MM.1S (cell line): ENCODE results near the gene TRMU.

ENCODE experiments used
- DNase-seq: peaks from one replicate; pipeline ENCODE4 v3.0.0-alpha.2; 2015
- H2AFZ ChIP-seq: fragments of 300-600 bp; sonication (generic); 2 replicates; pipeline ENCODE4 v1.6.0; 2016; ENCODE audit warnings: antibody characterized with exemption, low read length
- H3F3A ChIP-seq: fragments of 300-600 bp; sonication (generic); 2 replicates; pipeline ENCODE4 v1.6.1; 2016; ENCODE audit warnings: mild to moderate bottlenecking, antibody characterized with exemption, low read length, moderate library complexity, mixed read lengths; ENCODE audit not compliant: insufficient read depth
- H3K27ac ChIP-seq: fragments of 300-600 bp; sonication (generic); 2 replicates; pipeline ENCODE4 v1.5.1; 2016; ENCODE audit warnings: mild to moderate bottlenecking, low read length
- H3K27me3 ChIP-seq: fragments of 300-600 bp; sonication (generic); replicated peaks from 2 replicates; pipeline ENCODE4 v1.6.0; 2016; ENCODE audit warnings: low read length; ENCODE audit not compliant: insufficient read depth
- H3K36me3 ChIP-seq: fragments of 300-600 bp; sonication (generic); replicated peaks from 2 replicates; pipeline ENCODE4 v1.6.1; 2016; ENCODE audit warnings: mild to moderate bottlenecking, low read length, mixed read lengths; ENCODE audit not compliant: insufficient read depth
- H3K4me1 ChIP-seq: fragments of 300-600 bp; sonication (generic); 2 replicates; pipeline ENCODE4 v1.6.1; 2016; ENCODE audit warnings: low read length, mixed read lengths
- H3K4me2 ChIP-seq: fragments of 300-600 bp; sonication (generic); 2 replicates; pipeline ENCODE4 v1.6.0; 2016; ENCODE audit warnings: low read depth, low read length
- H3K4me3 ChIP-seq: fragments of 300-600 bp; sonication (generic); 2 replicates; pipeline ENCODE4 v1.5.1; 2016; ENCODE audit warnings: low read length, mixed read lengths
- H3K79me2 ChIP-seq: fragments of 300-600 bp; sonication (generic); 2 replicates; pipeline ENCODE4 v1.6.1; 2016; ENCODE audit warnings: mixed run types, low read length, mixed read lengths
- H3K9ac ChIP-seq: fragments of 300-600 bp; sonication (generic); 2 replicates; pipeline ENCODE4 v1.6.1; 2016; ENCODE audit warnings: low read length, mixed read lengths
- H3K9me2 ChIP-seq: fragments of 300-600 bp; sonication (generic); replicated peaks from 2 replicates; pipeline ENCODE4 v1.6.1; 2016; ENCODE audit warnings: mild to moderate bottlenecking, low read length, mixed read lengths; ENCODE audit not compliant: insufficient read depth
- H3K9me3 ChIP-seq: fragments of 300-600 bp; sonication (generic); replicated peaks from 2 replicates; pipeline ENCODE4 v1.6.1; 2016; ENCODE audit warnings: mild to moderate bottlenecking, low read length, mixed read lengths; ENCODE audit not compliant: insufficient read depth
- H4K20me1 ChIP-seq: fragments of 300-600 bp; sonication (generic); 2 replicates; pipeline ENCODE4 v1.6.1; 2016; ENCODE audit warnings: mild to moderate bottlenecking, low read length, moderate library complexity, mixed read lengths; ENCODE audit not compliant: insufficient read depth
- EZH2 ChIP-seq: fragments of 300-600 bp; sonication (generic); optimal IDR thresholded peaks from 2 replicates; pipeline ENCODE3; 2017; ENCODE audit warnings: low read depth, mild to moderate bottlenecking, antibody characterized with exemption, low read length, mixed read lengths
- EZH2phosphoT487 ChIP-seq: fragments of 300-600 bp; sonication (generic); IDR thresholded peaks from 2 replicates; pipeline ENCODE4 v1.6.1; 2018; ENCODE audit warnings: antibody characterized with exemption, low read length
- TF ChIP-seq, protein P1 (sequence below): fragments of 300-600 bp; sonication (generic); IDR thresholded peaks from 2 replicates; pipeline ENCODE4 v1.5.1; 2016; ENCODE audit warnings: antibody characterized with exemption, low read length, mixed read lengths

The TRMU gene

DNA sequence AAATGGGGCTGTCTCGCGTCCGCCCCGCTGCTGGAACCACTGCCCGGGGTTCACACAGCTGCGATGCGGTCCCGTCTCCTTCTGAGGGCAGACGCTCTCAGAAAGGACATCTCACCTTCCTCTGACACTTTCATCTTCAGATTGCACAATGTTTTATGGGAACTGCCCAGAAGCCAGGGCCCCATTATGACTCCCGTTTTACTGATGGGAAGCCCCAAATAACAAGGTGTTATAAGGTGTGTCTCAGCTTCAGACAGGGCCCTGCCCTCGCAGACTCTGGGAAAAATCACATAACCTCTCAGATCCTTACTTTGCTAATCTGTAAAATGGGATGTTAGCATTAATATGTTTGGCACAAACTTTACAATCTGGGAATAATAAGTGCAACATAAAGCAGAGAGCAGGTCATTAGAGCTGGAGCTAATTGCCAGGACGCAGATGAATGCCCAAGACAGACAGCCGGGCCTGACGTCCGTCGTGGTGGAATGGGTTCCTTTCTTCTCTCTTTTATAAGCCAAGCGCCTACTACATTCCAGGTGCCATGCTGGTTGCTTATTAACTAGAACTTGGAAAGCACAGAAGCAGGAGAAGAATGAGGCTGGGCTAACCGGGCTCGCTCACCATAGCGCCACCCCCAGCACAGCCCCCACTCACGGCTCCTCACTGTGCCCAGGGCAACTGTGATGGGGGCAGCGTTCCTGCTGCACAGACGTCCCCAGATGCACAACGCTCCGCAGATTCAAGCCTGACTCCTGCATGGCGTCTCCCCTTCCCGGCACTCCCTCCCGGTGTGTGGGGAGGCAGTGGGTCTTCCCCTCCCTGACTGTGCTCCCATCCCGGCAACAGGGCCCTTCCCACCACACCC, 43.8 kb downstream of the TRMU start:
- Histone ChIP-seq H3K9me2 (no peaks in the 10 kb centered on the region), H3K27ac (no peak overlapping the region), H3K27me3 (peaks cover 61% of the 10 kb centered on the region), H3K36me3 (no peaks in the 10 kb centered on the region), H3F3A (no peaks in the 10 kb centered on the region), H3K4me2 (no peak overlapping the region), H3K9me3 (no peaks in the 10 kb centered on the region), H2AFZ (no peak overlapping the region), H3K9ac (no peak overlapping the region), H3K79me2 (no peaks in the 10 kb centered on the region), H4K20me1 (no peaks in the 10 kb centered on the region), H3K4me1 (no peaks in the 10 kb centered on the region), H3K4me3 (no peak overlapping the region)
- TF ChIP-seq EZH2 (no peak), EZH2phosphoT487 (no peak)
- TF ChIP-seq, protein P1, sequence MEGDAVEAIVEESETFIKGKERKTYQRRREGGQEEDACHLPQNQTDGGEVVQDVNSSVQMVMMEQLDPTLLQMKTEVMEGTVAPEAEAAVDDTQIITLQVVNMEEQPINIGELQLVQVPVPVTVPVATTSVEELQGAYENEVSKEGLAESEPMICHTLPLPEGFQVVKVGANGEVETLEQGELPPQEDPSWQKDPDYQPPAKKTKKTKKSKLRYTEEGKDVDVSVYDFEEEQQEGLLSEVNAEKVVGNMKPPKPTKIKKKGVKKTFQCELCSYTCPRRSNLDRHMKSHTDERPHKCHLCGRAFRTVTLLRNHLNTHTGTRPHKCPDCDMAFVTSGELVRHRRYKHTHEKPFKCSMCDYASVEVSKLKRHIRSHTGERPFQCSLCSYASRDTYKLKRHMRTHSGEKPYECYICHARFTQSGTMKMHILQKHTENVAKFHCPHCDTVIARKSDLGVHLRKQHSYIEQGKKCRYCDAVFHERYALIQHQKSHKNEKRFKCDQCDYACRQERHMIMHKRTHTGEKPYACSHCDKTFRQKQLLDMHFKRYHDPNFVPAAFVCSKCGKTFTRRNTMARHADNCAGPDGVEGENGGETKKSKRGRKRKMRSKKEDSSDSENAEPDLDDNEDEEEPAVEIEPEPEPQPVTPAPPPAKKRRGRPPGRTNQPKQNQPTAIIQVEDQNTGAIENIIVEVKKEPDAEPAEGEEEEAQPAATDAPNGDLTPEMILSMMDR: no peak
- DNase-seq: no peak

DNA sequence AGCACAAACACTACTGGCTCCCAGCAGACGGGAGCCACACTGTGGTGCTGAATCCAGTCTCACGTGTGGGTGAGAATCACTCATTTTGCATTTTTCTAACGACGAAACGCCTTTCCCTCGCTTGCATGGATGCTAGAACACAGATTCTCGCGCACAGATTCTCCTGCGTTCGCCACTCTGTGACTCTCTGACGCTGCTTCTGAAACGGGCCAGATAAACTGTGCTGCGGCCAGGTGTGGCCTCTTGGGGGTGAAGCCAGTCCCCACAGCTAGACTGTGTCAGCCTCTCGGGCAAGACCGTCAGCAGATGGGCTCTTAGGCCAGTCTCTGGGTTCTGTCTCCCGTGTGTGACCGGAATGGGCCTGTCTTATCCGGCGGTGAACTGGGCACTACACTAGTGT, 44.6 kb downstream of the TRMU start:
- H3K4me2 ChIP-seq: no peak overlapping the region
- H3K79me2 ChIP-seq: no peaks in the 10 kb centered on the region
- no peaks in the 10 kb centered on the region for H3F3A ChIP-seq
- no peaks in the 10 kb centered on the region for H3K4me1 ChIP-seq
- TF ChIP-seq EZH2phosphoT487: no peak
- TF ChIP-seq, protein P1: no peak
- no peak for TF ChIP-seq EZH2
- no peak for DNase-seq
- H4K20me1 ChIP-seq: no peaks in the 10 kb centered on the region
- no peak overlapping the region for H3K4me3 ChIP-seq
- no peaks in the 10 kb centered on the region for H3K36me3 ChIP-seq
- no peaks in the 10 kb centered on the region for H3K9me2 ChIP-seq
- no peak overlapping the region for H2AFZ ChIP-seq
- no peaks in the 10 kb centered on the region for H3K9me3 ChIP-seq
- H3K9ac ChIP-seq: no peak overlapping the region
- H3K27me3 ChIP-seq: peaks cover 65% of the 10 kb centered on the region
- no peak overlapping the region for H3K27ac ChIP-seq

DNA sequence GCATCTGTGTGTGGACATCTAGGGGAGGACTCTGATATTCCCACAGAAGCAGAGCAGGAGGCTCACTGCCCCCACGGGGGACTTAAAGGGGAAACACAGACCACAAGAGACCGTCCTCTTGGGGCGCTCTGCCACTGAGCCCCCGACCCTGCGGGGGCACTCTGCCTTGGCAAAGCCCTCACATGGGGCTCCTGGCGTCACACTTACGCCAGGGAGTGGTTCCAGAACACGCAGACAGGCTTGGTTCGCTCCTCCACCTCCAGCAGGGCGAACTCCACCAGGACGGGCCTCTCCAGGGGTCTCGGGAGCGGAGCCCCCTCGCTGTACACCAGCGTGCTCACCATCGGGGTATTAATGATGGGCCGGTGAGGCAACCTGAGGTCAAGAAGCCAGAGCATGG, 45.1 kb downstream of the TRMU start:
- no peak for DNase-seq
- H3K27ac ChIP-seq: no peak overlapping the region
- TF ChIP-seq EZH2 (no peak), EZH2phosphoT487 (no peak)

DNA sequence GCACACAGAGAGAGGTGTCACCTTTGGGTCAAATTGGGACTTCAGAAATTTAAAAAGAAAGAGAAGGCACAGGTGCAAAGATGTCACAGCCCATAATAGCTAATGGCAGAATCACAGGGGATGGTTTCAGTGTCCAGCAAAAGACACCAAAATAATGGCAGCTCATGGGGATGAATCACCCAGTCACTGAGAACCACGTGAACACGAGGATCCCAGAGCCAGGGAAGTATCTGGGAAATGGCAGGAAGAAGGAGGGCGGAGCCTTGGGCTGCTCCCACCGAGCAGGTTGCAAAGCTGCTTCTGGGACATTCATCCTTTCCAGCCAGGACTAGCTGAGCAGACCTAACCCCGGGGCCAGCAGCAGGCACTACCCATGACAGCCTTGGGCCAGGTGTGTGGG, 45.6 kb downstream of the TRMU start:
- H3K27me3 ChIP-seq: peaks cover 70% of the 10 kb centered on the region
- H3K36me3 ChIP-seq: no peaks in the 10 kb centered on the region
- no peak overlapping the region for H3K27ac ChIP-seq
- no peaks in the 10 kb centered on the region for H3K79me2 ChIP-seq
- H3K9ac ChIP-seq: no peak overlapping the region
- no peaks in the 10 kb centered on the region for H3K9me3 ChIP-seq
- no peak overlapping the region for H3K4me3 ChIP-seq
- H3K9me2 ChIP-seq: no peaks in the 10 kb centered on the region
- no peaks in the 10 kb centered on the region for H3K4me1 ChIP-seq
- H3K4me2 ChIP-seq: no peak overlapping the region
- no peaks in the 10 kb centered on the region for H4K20me1 ChIP-seq
- H3F3A ChIP-seq: no peaks in the 10 kb centered on the region
- no peak for DNase-seq
- no peak overlapping the region for H2AFZ ChIP-seq
- TF ChIP-seq EZH2phosphoT487: no peak
- TF ChIP-seq EZH2: no peak
- TF ChIP-seq, protein P1: no peak

More for the DNA sequence above, 45.1 kb downstream of the TRMU start:
- H3K36me3 ChIP-seq: no peaks in the 10 kb centered on the region
- H3K9me2 ChIP-seq: no peaks in the 10 kb centered on the region
- peaks cover 69% of the 10 kb centered on the region for H3K27me3 ChIP-seq
- H3K4me1 ChIP-seq: no peaks in the 10 kb centered on the region
- no peak overlapping the region for H3K9ac ChIP-seq
- H3K4me2 ChIP-seq: no peak overlapping the region
- H3F3A ChIP-seq: no peaks in the 10 kb centered on the region
- no peak overlapping the region for H2AFZ ChIP-seq
- no peak overlapping the region for H3K4me3 ChIP-seq
- no peaks in the 10 kb centered on the region for H3K79me2 ChIP-seq
- no peaks in the 10 kb centered on the region for H3K9me3 ChIP-seq
- H4K20me1 ChIP-seq: no peaks in the 10 kb centered on the region
